T-helper 2 cell treated with Interferon-gamma antibody and Interleukin-4, amounts not matched to agents 5 μg/mL and 100 μg/mL, for 36 hours (primary cell): Measurements from ENCODE around the gene PEAK1.
"Not testable (repeated sequence)": the region's sequence is repeated elsewhere in the genome, so short reads cannot be mapped to it uniquely, and the experiment has no call there.

ENCODE experiments used
- DNase-seq: peaks from one replicate; pipeline ENCODE4 v3.0.0; 2021; ENCODE audit warnings: low spot score
- H3K27ac Mint-ChIP-seq: one replicate; pipeline ENCODE4 v1.8.0; 2021; ENCODE audit warnings: mild to moderate bottlenecking, mixed read lengths
- H3K27me3 Mint-ChIP-seq: one replicate; pipeline ENCODE4 v1.8.0; 2021; ENCODE audit warnings: low read depth, mixed read lengths
- H3K36me3 Mint-ChIP-seq: one replicate; pipeline ENCODE4 v1.8.0; 2021; ENCODE audit warnings: low read depth, mixed read lengths
- H3K4me1 Mint-ChIP-seq: one replicate; pipeline ENCODE4 v1.8.0; 2021; ENCODE audit warnings: low read depth, mixed read lengths
- H3K4me3 Mint-ChIP-seq: one replicate; pipeline ENCODE4 v1.8.0; 2022; ENCODE audit warnings: mild to moderate bottlenecking, moderate library complexity, mixed read lengths
- H3K9me3 Mint-ChIP-seq: one replicate; pipeline ENCODE4 v1.8.0; 2021; ENCODE audit warnings: mixed read lengths

Gene PEAK1

GRCh38 chr15:77309392-77309791 is 110.5 kb downstream of the PEAK1 start:
- Mint-ChIP-seq H3K27me3 (peaks cover 2% of the 10 kb centered on the region), H3K27ac (no peak overlapping the region), H3K4me1 (no peaks in the 10 kb centered on the region), H3K9me3 (no peaks in the 10 kb centered on the region), H3K4me3 (no peak overlapping the region), H3K36me3 (no peaks in the 10 kb centered on the region)
- DNase-seq, result no peak

DNA sequence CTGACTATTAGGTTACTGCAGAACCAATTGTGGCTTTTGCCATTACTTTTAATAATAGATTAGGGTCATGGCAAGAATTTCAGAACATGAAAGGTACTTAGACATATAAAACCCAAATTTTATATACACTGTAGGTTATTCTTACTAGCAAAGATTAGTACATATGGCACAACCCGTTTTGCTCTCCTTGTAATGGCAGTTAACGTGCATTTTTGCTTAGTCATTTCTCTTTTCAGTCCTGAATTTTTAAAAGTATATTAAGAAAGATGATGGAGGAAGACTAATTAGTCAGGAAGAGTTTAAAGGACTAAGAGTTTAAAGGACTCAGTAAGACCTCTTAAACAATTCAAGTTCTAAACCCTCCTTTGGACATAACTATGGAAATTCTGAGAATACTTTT is 114.0 kb downstream of the PEAK1 start:
- Mint-ChIP-seq H3K36me3 (no peaks in the 10 kb centered on the region), H3K4me3 (no peak overlapping the region), H3K4me1 (no peaks in the 10 kb centered on the region), H3K9me3 (no peaks in the 10 kb centered on the region), H3K27ac (no peak overlapping the region), H3K27me3 (peaks cover 7% of the 10 kb centered on the region)
- no peak for DNase-seq

DNA sequence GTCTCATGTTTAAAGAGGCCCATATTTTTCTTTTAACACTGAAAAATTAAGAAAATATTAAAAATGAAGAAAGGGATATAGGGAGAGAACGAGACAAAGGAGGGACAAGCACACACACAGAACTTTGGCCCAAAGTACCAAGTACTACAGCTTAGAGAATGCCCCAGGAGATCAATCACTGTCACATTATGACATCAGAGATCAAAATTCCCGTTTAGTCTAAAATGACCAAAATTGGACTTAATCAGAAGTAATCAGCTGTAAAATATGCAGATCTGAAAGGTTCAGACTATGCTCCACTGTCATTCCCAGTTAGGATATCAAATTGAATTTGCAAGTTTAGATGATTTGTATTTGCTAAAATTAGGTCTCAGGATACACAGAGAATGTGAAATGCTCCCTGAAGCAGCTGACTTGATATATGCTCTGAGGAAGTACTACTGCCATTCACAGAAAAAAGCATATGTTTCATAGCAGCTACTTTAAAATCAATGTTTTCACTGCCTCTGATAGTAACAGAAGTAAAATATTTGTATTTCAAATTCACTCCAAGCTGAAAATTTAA is 123.0 kb downstream of the PEAK1 start:
- Mint-ChIP-seq H3K36me3 (no peaks in the 10 kb centered on the region), H3K27me3 (peaks cover under 1% of the 10 kb centered on the region), H3K4me1 (no peaks in the 10 kb centered on the region), H3K9me3 (no peaks in the 10 kb centered on the region), H3K4me3 (no peak overlapping the region), H3K27ac (no peak overlapping the region)
- no peak for DNase-seq

GRCh38 chr15:77295446-77295845 is 124.5 kb downstream of the PEAK1 start:
- H3K9me3 Mint-ChIP-seq, result no peaks in the 10 kb centered on the region
- DNase-seq, result no peak
- H3K27ac Mint-ChIP-seq, result no peak overlapping the region
- H3K27me3 Mint-ChIP-seq, result no peaks in the 10 kb centered on the region
- no peak overlapping the region for H3K4me3 Mint-ChIP-seq
- H3K4me1 Mint-ChIP-seq, result no peaks in the 10 kb centered on the region
- H3K36me3 Mint-ChIP-seq, result no peaks in the 10 kb centered on the region

- DNase-seq, result no peak
- no peaks in the 10 kb centered on the region for H3K9me3 Mint-ChIP-seq
- H3K27ac Mint-ChIP-seq, result no peak overlapping the region
- no peaks in the 10 kb centered on the region for H3K36me3 Mint-ChIP-seq
- H3K4me3 Mint-ChIP-seq, result no peak overlapping the region
- H3K4me1 Mint-ChIP-seq, result no peaks in the 10 kb centered on the region
- peaks cover 2% of the 10 kb centered on the region for H3K27me3 Mint-ChIP-seq
These were observed 126.8 kb downstream of the PEAK1 start for GRCh38 chr15:77292969-77293558.

GRCh38 chr15:77291107-77291506 is 128.8 kb downstream of the PEAK1 start:
- no peak for DNase-seq
- H3K4me3 Mint-ChIP-seq, result no peak overlapping the region
- no peaks in the 10 kb centered on the region for H3K4me1 Mint-ChIP-seq
- H3K27me3 Mint-ChIP-seq, result peaks cover 2% of the 10 kb centered on the region
- H3K27ac Mint-ChIP-seq, result no peak overlapping the region
- no peaks in the 10 kb centered on the region for H3K9me3 Mint-ChIP-seq
- no peaks in the 10 kb centered on the region for H3K36me3 Mint-ChIP-seq

DNA sequence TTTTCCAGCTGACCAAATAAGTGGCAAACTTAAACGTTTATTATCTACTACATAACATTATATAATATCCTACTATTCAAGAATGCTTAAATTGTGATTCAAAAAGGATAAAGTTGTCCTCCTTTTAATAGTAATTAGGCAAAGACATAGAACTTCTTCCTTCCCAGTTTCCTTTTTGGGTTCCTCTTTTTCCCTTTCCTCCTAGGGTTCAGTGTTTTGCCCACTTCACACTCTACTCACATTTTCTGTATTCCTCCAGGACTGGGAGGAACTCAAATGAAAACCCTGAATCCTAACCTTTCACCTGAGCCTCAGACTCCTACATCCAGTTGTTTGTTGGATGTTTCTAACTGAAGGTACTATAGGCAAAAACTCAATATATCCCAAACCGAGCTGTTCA is 132.5 kb downstream of the PEAK1 start:
- Mint-ChIP-seq H3K4me1 (no peaks in the 10 kb centered on the region), H3K4me3 (no peak overlapping the region), H3K36me3 (peaks cover 2% of the 10 kb centered on the region), H3K27ac (no peak overlapping the region), H3K27me3 (peaks cover 2% of the 10 kb centered on the region), H3K9me3 (no peaks in the 10 kb centered on the region)
- no peak for DNase-seq

GRCh38 chr15:77285057-77285997 is 134.6 kb downstream of the PEAK1 start:
- DNase-seq, result no peak
- H3K4me3 Mint-ChIP-seq, result no peak overlapping the region
- H3K4me1 Mint-ChIP-seq, result no peaks in the 10 kb centered on the region
- no peak overlapping the region for H3K27ac Mint-ChIP-seq
- peaks cover 4% of the 10 kb centered on the region for H3K36me3 Mint-ChIP-seq
- H3K27me3 Mint-ChIP-seq, result peaks cover 2% of the 10 kb centered on the region
- H3K9me3 Mint-ChIP-seq, result no peaks in the 10 kb centered on the region

DNA sequence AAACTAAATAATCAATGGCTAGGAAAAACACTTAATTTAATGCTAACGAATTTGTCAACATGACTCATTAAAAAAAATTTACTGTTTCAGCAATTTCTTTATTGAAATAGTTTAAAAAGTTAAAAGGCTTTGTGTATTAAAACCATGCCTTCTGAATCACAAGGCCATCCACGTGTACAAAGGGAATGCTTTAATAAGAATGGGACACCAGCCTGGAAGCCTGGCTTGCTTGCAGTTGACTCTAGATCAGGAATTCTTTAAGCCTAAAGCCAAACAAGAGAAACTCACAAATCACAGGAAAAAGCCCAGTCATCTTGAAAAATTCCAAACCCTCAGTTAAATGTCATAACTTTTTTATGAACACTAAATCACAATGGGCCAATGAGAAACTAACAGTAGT is 137.6 kb downstream of the PEAK1 start:
- DNase-seq, result no peak

DNA sequence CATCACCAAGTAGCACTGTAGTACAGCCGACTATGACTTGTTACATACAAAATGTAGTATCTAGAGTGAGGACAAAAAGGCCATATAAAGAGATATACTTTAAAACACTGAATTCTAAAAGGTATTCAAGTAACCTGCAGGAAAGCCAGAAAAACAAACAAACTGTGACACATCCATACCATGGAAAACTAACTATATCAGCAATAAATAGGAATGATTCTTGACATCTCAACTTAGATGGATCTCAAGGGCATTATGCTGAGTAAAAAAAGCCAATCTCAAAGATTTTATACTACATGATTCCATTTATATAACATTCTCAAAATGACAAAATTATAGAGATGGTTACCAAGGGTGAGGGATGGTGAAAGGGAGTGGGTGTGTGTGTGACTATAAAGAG is 143.0 kb downstream of the PEAK1 start:
- Mint-ChIP-seq H3K9me3 (peaks cover 3% of the 10 kb centered on the region), H3K4me3 (no peak overlapping the region), H3K4me1 (peaks cover 11% of the 10 kb centered on the region), H3K27me3 (no peaks in the 10 kb centered on the region), H3K27ac (no peak overlapping the region), H3K36me3 (peaks cover 8% of the 10 kb centered on the region)
- no peak for DNase-seq

More for the DNA sequence above, 137.6 kb downstream of the PEAK1 start:
- Mint-ChIP-seq H3K36me3 (peaks cover 8% of the 10 kb centered on the region), H3K4me1 (peaks cover 2% of the 10 kb centered on the region), H3K4me3 (no peak overlapping the region), H3K27me3 (no peaks in the 10 kb centered on the region), H3K27ac (no peak overlapping the region), H3K9me3 (no peaks in the 10 kb centered on the region)

DNA sequence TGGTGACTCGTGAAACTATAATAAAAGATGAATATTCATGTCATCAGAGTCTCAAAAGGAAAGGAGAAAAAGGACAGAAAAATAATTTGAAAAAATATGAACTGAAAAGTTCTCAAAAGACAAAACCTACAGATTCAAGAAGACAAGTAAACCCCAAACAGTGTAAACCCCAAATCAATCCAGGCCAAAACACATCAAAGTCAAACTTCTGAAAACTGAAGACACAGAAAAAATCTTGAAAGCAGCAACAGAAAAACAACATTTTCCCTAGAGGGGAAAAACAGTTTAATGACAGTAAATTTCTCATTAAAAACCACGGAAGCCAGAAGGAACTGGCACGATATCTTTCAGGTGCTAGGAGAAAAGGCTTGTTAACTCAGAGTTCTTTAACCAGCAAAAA is 143.8 kb downstream of the PEAK1 start:
- Mint-ChIP-seq H3K27me3 (no peaks in the 10 kb centered on the region), H3K4me1 (peaks cover 11% of the 10 kb centered on the region), H3K36me3 (peaks cover 7% of the 10 kb centered on the region), H3K27ac (no peak overlapping the region), H3K9me3 (peaks cover 3% of the 10 kb centered on the region), H3K4me3 (peak overlapping the region; percentile 1)
- no peak for DNase-seq

GRCh38 chr15:77273136-77273535 is 146.8 kb downstream of the PEAK1 start:
- H3K36me3 Mint-ChIP-seq, H3K9me3 Mint-ChIP-seq, H3K27ac Mint-ChIP-seq, H3K4me1 Mint-ChIP-seq, DNase-seq, H3K4me3 Mint-ChIP-seq, H3K27me3 Mint-ChIP-seq: not testable (repeated sequence)

DNA sequence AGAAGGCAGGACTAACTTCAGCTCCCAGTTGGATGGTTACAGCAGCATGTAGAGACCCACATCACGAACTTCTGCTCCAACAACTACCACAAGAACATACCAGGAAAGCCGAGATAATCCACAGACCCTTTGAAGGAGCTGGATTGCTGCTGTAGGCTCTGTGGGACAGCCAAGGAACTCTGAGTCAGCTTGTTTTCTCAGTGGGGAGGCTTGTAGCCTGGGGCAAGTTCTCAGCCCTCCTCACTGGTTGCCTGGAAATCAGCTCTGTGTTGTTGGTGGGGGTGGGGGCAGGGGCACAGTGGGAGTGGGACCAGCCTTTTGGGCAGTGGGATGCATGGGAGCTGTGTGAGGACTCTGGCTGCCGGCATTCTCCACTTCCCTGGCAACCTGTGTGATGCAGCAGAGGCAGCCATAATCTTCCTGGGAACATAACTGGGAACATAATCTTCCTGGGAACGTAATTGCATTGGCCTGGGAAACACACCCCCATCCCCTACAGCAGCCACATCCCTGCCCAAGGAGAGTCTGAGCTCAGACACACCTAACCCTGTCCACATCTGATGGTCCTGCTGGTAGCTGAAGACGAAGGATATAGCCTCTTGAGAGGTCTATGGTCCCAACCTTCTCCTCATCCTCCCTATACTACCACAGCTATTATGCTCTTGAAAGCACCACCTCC is 153.1 kb downstream of the PEAK1 start:
- H3K27me3 Mint-ChIP-seq, result no peaks in the 10 kb centered on the region
- H3K36me3 Mint-ChIP-seq, result peaks cover 7% of the 10 kb centered on the region
- peaks cover 4% of the 10 kb centered on the region for H3K9me3 Mint-ChIP-seq
- H3K27ac Mint-ChIP-seq, result no peak overlapping the region
- H3K4me3 Mint-ChIP-seq, result no peak overlapping the region
- H3K4me1 Mint-ChIP-seq, result no peaks in the 10 kb centered on the region
- DNase-seq, result no peak

GRCh38 chr15:77255385-77255784 is 164.5 kb downstream of the PEAK1 start:
- Mint-ChIP-seq H3K27me3 (no peaks in the 10 kb centered on the region), H3K27ac (no peak overlapping the region)

More at GRCh38 chr15:77255385-77255784, 164.5 kb downstream of the PEAK1 start:
- Mint-ChIP-seq H3K36me3 (no peaks in the 10 kb centered on the region), H3K4me3 (no peak overlapping the region), H3K9me3 (no peaks in the 10 kb centered on the region), H3K4me1 (no peaks in the 10 kb centered on the region)
- no peak for DNase-seq
